Measurements from ENCODE around the gene MROH7. TPM values are rescaled to one million over a fixed set of nuclear protein-coding genes. Genes with fewer than 3 reads are reported as not detected.

MROH7 gene
- total and polyA plus RNA-seq, 4 donors: 0.07 to 2.8 (median 0.58) TPM

DNA sequence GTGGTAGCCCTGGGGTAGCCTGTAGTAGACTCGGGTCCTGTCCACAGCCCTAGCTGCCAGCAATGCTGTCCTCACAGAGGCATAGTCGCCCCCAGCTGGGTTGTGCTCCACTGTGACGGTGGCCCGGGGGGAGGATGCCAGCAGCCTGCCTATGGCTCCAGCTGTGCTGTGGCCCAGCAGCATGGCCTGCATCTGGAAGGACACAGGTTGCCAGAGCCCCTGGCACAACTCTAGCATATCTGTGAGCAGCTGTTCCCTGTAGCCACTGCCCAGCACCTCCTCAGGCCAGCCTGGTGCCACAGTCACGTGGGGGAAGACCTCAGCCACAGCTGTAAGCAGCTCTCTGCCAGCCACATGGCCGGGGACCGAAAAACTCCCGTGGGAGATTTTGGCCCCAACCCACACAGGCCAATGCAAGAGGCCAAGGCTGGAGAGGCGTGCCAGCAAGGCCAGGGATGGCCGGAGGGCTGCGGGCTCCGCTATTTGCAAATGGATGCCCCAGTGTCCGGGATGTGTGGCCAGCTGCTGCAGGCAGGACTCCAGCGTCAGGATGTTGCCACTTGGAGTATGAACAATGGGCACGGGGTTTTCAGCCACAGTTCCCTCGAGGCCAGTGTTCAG, 32.2 kb upstream of the MROH7 start:
- Histone ChIP-seq H3K4me1 (ENCODE audit: control insufficient read depth in 4 of 4, insufficient read depth in 4 of 4, low read length in 3 of 4) (no peaks in the 10 kb centered on the region), H3K36me3 (ENCODE audit: control insufficient read depth in 4 of 4, insufficient read depth in 3 of 4, low read depth in 1 of 4, low read length in 3 of 4) (peaks cover 0 to 19% (median 2%) of the 10 kb centered on the region in 4 donors), H3K27ac (ENCODE audit: low read depth in 1 of 2, low read length in 2 of 2) (no peak overlapping the region), H3K4me3 (ENCODE audit: low read depth in 1 of 3, low read length in 3 of 3) (no peak overlapping the region), H3K27me3 (ENCODE audit: control insufficient read depth in 4 of 4, insufficient read depth in 4 of 4, low read length in 3 of 4) (no peaks in the 10 kb centered on the region), H3K9me3 (ENCODE audit: control insufficient read depth in 4 of 4, low read length in 3 of 4) (no peaks in the 10 kb centered on the region), H3K9ac (ENCODE audit: low read depth in 1 of 2, low read length in 2 of 2) (no peak overlapping the region)
- WGBS: 86% methylated on average over 16 of the region's 16 CpGs
- TF ChIP-seq SP1 (IDR thresholded peaks at IDR 0.05) (no peak), TAF1 (conservative IDR thresholded peaks at IDR 0.05) (no peak), FOXA2 (IDR thresholded peaks at IDR 0.05) (no peak), GABPA (IDR thresholded peaks at IDR 0.05 in 1 of 2, conservative IDR thresholded peaks at IDR 0.05 in 1 of 2) (no peak), NR2F2 (IDR thresholded peaks at IDR 0.05) (no peak), HNF4A (conservative IDR thresholded peaks at IDR 0.05) (no peak)
- TF ChIP-seq, protein P1, sequence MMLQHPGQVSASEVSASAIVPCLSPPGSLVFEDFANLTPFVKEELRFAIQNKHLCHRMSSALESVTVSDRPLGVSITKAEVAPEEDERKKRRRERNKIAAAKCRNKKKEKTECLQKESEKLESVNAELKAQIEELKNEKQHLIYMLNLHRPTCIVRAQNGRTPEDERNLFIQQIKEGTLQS (IDR thresholded peaks at IDR 0.05): no peak
- TF ChIP-seq, protein P2, sequence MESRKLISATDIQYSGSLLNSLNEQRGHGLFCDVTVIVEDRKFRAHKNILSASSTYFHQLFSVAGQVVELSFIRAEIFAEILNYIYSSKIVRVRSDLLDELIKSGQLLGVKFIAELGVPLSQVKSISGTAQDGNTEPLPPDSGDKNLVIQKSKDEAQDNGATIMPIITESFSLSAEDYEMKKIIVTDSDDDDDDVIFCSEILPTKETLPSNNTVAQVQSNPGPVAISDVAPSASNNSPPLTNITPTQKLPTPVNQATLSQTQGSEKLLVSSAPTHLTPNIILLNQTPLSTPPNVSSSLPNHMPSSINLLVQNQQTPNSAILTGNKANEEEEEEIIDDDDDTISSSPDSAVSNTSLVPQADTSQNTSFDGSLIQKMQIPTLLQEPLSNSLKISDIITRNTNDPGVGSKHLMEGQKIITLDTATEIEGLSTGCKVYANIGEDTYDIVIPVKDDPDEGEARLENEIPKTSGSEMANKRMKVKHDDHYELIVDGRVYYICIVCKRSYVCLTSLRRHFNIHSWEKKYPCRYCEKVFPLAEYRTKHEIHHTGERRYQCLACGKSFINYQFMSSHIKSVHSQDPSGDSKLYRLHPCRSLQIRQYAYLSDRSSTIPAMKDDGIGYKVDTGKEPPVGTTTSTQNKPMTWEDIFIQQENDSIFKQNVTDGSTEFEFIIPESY (IDR thresholded peaks at IDR 0.05): no peak
- TF ChIP-seq, protein P3, sequence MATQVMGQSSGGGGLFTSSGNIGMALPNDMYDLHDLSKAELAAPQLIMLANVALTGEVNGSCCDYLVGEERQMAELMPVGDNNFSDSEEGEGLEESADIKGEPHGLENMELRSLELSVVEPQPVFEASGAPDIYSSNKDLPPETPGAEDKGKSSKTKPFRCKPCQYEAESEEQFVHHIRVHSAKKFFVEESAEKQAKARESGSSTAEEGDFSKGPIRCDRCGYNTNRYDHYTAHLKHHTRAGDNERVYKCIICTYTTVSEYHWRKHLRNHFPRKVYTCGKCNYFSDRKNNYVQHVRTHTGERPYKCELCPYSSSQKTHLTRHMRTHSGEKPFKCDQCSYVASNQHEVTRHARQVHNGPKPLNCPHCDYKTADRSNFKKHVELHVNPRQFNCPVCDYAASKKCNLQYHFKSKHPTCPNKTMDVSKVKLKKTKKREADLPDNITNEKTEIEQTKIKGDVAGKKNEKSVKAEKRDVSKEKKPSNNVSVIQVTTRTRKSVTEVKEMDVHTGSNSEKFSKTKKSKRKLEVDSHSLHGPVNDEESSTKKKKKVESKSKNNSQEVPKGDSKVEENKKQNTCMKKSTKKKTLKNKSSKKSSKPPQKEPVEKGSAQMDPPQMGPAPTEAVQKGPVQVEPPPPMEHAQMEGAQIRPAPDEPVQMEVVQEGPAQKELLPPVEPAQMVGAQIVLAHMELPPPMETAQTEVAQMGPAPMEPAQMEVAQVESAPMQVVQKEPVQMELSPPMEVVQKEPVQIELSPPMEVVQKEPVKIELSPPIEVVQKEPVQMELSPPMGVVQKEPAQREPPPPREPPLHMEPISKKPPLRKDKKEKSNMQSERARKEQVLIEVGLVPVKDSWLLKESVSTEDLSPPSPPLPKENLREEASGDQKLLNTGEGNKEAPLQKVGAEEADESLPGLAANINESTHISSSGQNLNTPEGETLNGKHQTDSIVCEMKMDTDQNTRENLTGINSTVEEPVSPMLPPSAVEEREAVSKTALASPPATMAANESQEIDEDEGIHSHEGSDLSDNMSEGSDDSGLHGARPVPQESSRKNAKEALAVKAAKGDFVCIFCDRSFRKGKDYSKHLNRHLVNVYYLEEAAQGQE (IDR thresholded peaks at IDR 0.05): no peak
- DNase-seq (ENCODE audit: low spot score): no peak

DNA sequence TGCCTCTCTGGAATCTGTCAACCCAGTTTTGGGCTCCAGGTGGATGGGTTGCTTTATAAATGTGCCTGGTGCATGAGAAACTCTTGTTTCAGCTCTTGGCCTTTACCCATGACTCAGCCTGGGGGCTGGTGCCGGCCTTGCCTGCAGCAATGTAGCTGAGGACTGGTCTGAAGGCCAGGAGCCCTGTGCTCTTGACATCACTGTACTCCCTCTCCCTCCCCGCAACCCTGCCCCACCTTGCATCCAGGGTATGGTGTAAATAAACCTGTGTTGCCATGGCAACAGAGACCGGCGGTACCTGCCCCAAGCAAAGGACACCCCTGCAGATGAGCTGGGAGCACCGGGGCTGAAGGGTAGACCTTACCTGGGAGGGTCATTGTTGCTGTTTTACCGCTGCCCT, 31.5 kb upstream of the MROH7 start:
- DNase-seq (ENCODE audit: low spot score): no peak
- H3K4me3 ChIP-seq (ENCODE audit: low read depth in 1 of 3, low read length in 3 of 3): no peak overlapping the region
- no peak for TF ChIP-seq RXRA (IDR thresholded peaks at IDR 0.05)
- TF ChIP-seq JUND (IDR thresholded peaks at IDR 0.05): no peak
- TF ChIP-seq FOXA2 (IDR thresholded peaks at IDR 0.05): no peak
- TF ChIP-seq HNF4G (IDR thresholded peaks at IDR 0.05): no peak
- TF ChIP-seq, protein P4, sequence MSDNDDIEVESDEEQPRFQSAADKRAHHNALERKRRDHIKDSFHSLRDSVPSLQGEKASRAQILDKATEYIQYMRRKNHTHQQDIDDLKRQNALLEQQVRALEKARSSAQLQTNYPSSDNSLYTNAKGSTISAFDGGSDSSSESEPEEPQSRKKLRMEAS (IDR thresholded peaks at IDR 0.05): no peak
- no peak for TF ChIP-seq FOXA1 (IDR thresholded peaks at IDR 0.05)
- no peak for TF ChIP-seq GABPA (IDR thresholded peaks at IDR 0.05 in 1 of 2, conservative IDR thresholded peaks at IDR 0.05 in 1 of 2)
- TF ChIP-seq SP1 (IDR thresholded peaks at IDR 0.05): no peak
- no peak for TF ChIP-seq HNF4A (conservative IDR thresholded peaks at IDR 0.05)
- no peak for TF ChIP-seq YY1 (IDR thresholded peaks at IDR 0.05)
- TF ChIP-seq EGR1 (IDR thresholded peaks at IDR 0.05; ENCODE audit: low read depth in 2 of 2): no peak
- TF ChIP-seq, protein P5, sequence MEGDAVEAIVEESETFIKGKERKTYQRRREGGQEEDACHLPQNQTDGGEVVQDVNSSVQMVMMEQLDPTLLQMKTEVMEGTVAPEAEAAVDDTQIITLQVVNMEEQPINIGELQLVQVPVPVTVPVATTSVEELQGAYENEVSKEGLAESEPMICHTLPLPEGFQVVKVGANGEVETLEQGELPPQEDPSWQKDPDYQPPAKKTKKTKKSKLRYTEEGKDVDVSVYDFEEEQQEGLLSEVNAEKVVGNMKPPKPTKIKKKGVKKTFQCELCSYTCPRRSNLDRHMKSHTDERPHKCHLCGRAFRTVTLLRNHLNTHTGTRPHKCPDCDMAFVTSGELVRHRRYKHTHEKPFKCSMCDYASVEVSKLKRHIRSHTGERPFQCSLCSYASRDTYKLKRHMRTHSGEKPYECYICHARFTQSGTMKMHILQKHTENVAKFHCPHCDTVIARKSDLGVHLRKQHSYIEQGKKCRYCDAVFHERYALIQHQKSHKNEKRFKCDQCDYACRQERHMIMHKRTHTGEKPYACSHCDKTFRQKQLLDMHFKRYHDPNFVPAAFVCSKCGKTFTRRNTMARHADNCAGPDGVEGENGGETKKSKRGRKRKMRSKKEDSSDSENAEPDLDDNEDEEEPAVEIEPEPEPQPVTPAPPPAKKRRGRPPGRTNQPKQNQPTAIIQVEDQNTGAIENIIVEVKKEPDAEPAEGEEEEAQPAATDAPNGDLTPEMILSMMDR (IDR thresholded peaks at IDR 0.05; ENCODE audit: low read depth, low read length, missing input control): no peak
- TF ChIP-seq, protein P2 (IDR thresholded peaks at IDR 0.05): no peak
- no peak for TF ChIP-seq RAD21 (IDR thresholded peaks at IDR 0.05)
- TF ChIP-seq TAF1 (conservative IDR thresholded peaks at IDR 0.05): no peak
- TF ChIP-seq NR2F2 (IDR thresholded peaks at IDR 0.05): no peak
- TF ChIP-seq, protein P1 (IDR thresholded peaks at IDR 0.05): no peak
- no peaks in the 10 kb centered on the region for H3K9me3 ChIP-seq (ENCODE audit: control insufficient read depth in 4 of 4, low read length in 3 of 4)
- 90% methylated on average over 6 of the region's 6 CpGs for WGBS
- no peak overlapping the region for H3K9ac ChIP-seq (ENCODE audit: low read depth in 1 of 2, low read length in 2 of 2)
- H3K27ac ChIP-seq (ENCODE audit: low read depth in 1 of 2, low read length in 2 of 2): no peak overlapping the region
- no peaks in the 10 kb centered on the region for H3K4me1 ChIP-seq (ENCODE audit: control insufficient read depth in 4 of 4, insufficient read depth in 4 of 4, low read length in 3 of 4)
- H3K27me3 ChIP-seq (ENCODE audit: control insufficient read depth in 4 of 4, insufficient read depth in 4 of 4, low read length in 3 of 4): no peaks in the 10 kb centered on the region
- H3K36me3 ChIP-seq (ENCODE audit: control insufficient read depth in 4 of 4, insufficient read depth in 3 of 4, low read depth in 1 of 4, low read length in 3 of 4): peaks cover 0 to 25% (median 6%) of the 10 kb centered on the region in 4 donors

Measured in liver (tissue), 9 donors.